ENCODE measurements around the gene ZSCAN31.
"Not testable (repeated sequence)": the region's sequence is repeated elsewhere in the genome, so short reads cannot be mapped to it uniquely, and the experiment has no call there.

Gene ZSCAN31

GRCh38 chr6:28335564-28336283, at the start of gene ZSCAN31:
TSS of gene ZSCAN31 (minus strand) at chr6:28336148. CDS start at chr6:28329683, 6,465 bp downstream.
- peak; percentile 73 for DNase-seq (ENCODE audit: low read depth)

- DNase-seq (ENCODE audit: low read depth) = no peak
Observed at GRCh38 chr6:28384143-28384533, 48.2 kb upstream of the ZSCAN31 start.

DNA sequence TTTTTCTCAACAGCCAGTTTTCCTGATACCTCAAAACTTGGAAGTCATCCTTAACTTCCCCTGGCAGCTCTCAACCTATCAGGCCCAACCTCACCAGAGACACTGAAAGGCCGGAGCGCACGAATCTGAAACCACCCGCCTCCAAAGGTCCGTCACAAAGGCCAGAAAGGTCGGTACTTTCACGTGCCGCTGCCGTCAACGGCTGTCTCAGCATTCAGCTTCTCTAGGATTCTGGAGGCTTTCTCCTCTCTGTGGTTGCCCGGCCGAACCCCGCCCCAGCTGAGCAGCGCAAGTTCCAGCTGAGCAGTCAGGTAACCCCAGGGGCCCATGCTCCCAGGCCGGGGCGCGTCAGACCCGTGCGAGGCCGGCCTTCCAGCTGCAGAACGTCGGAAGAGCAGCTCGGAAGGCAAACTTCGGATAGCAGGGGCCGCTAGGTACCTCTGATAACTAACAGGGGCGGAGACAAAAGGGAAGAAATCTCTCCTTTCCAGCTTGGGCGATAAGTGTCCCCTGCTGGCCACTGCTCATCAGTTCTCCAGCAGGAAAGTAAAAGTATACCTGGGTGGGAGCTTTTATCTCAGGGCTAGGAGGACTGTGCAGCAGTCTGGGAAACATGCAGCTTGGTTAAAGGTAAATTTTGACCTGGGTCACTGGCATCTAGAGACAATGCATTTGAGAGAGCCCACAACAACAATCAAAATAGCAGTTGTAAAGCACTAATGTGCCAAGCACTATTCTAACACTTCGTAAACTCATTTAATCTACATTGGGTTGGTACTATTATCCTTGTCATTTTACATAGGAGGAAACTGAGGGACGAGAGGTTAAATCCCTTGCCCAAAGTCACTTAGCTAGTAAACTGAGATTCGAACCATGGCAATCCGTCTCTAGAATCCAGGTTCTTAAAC, 47.5 kb upstream of the ZSCAN31 start:
- peak; percentile 57 for DNase-seq (ENCODE audit: low read depth)

- DNase-seq (ENCODE audit: low read depth) = no peak
Observed at GRCh38 chr6:28380381-28380780, 44.4 kb upstream of the ZSCAN31 start.

GRCh38 chr6:28378644-28379043, 42.7 kb upstream of the ZSCAN31 start:
- DNase-seq (ENCODE audit: low read depth) = no peak

GRCh38 chr6:28377879-28378278, 41.9 kb upstream of the ZSCAN31 start:
- DNase-seq (ENCODE audit: low read depth) = no peak

GRCh38 chr6:28373925-28374324, 38.0 kb upstream of the ZSCAN31 start:
- no peak for DNase-seq (ENCODE audit: low read depth)

DNA sequence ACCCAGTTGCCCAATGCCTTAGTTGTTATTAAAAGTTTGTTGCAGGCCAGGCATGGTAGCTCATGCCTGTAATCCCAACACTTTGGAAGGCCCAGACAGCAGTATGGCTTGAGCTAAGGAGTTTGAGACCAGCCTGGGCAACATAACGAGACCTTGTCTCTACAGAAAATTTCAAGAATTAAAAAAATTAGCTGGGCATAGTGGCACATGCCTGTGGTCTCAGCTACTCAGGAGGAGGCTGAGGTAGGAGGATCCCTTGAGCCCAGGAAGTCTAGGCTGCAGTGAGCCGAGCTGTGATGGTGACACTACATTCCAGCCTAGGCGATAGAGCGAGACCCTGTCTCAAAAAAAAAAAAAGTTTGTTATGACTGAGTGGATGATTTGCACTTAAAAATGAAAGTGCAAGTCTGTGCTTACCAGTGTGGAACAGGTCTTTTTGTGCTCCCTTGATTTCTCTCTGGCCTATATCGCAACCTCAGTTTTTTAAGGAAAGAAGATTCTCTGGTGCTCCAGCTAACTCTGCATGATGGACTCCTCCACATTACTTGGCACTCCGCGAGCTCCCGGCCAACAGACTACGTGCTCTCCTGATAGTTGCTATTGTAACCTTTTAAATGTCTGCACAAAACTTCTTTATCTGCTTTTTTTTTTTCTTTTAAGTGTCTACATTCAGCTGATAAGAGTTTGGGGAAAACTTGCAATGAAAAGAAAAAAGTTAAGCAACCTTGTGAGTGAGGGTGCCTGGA, 35.9 kb upstream of the ZSCAN31 start:
- no peak for DNase-seq (ENCODE audit: low read depth)

GRCh38 chr6:28371280-28371679, 35.3 kb upstream of the ZSCAN31 start:
- no peak for DNase-seq (ENCODE audit: low read depth)

DNA sequence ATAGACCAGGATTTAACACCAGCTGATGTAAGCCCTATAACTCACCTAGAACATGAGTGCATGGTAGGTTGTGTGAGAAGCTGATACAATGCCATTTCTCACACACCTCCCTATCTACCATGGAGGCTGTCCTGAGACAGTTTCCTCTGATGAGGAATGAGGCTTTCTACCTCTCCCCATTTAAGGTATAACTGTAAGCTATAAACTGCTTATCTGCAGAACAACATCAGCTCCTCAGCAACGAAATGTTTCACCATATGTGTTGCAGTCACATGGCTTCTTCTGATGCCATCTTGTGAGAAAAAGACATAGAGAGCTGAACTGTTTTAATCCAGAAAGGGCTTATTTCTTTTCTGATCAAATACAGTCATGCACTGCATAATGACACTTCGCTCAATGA, 34.5 kb upstream of the ZSCAN31 start:
- no peak for DNase-seq (ENCODE audit: low read depth)

DNA sequence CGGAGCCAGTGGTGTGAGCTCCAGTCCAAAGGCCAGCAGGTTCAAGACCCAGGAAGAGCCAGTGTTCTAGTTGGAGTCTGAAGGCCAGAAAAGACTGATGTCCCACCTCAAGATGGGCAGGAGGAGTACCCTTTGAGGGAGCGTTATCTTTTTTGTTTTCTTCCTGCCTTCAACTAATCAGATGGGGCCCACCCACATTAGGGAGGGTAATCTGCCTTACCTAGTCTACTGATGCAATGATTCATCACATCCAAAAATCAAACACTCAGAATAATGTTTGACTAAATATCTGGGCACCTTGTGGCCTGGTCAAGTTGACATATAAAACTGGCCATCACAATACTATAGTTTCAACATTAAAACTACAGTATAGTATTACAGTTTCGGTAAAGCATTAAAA, 33.5 kb upstream of the ZSCAN31 start:
- no peak for DNase-seq (ENCODE audit: low read depth)

- DNase-seq (ENCODE audit: low read depth) = no peak
Observed at GRCh38 chr6:28368522-28368921, 32.6 kb upstream of the ZSCAN31 start.

DNA sequence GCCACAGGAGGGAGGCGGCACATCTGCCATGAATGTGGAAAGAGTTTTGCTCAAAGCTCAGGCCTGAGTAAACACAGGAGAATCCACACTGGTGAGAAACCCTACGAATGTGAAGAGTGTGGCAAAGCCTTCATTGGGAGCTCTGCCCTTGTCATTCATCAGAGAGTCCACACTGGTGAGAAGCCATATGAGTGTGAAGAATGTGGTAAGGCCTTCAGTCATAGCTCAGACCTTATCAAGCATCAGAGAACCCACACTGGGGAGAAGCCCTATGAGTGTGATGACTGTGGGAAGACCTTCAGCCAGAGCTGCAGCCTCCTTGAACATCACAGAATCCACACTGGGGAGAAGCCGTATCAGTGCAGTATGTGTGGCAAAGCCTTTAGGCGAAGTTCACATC, 29.6 kb upstream of the ZSCAN31 start:
- not testable (repeated sequence) for DNase-seq (ENCODE audit: low read depth)

GRCh38 chr6:28360961-28361360, 25.0 kb upstream of the ZSCAN31 start:
- DNase-seq (ENCODE audit: low read depth) = no peak

GRCh38 chr6:28359562-28359961, 23.6 kb upstream of the ZSCAN31 start:
- not testable (repeated sequence) for DNase-seq (ENCODE audit: low read depth)

DNA sequence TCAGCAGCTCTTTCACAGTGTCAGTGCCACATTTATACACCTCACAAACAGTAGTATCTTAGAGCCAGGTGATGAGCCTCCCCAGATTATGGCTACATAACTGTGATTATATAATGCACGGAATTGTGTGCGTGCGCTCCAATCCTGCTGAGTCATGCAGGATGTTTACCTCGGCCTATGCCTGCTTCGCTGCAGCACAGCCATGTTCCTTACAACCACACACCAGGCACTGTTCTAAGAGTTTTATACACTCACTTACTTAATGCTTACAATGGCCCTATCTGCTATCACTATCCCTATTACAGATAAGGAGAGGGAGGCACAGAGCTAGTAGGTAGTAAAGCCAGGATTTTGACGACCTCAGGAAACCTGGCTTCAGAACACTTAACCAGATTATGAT, 21.1 kb upstream of the ZSCAN31 start:
- DNase-seq (ENCODE audit: low read depth) = no peak

GRCh38 chr6:28356666-28357020, 20.7 kb upstream of the ZSCAN31 start:
- no peak for DNase-seq (ENCODE audit: low read depth)

- DNase-seq (ENCODE audit: low read depth) = peak; percentile 72
Observed at GRCh38 chr6:28355743-28356665, 20.1 kb upstream of the ZSCAN31 start.

DNA sequence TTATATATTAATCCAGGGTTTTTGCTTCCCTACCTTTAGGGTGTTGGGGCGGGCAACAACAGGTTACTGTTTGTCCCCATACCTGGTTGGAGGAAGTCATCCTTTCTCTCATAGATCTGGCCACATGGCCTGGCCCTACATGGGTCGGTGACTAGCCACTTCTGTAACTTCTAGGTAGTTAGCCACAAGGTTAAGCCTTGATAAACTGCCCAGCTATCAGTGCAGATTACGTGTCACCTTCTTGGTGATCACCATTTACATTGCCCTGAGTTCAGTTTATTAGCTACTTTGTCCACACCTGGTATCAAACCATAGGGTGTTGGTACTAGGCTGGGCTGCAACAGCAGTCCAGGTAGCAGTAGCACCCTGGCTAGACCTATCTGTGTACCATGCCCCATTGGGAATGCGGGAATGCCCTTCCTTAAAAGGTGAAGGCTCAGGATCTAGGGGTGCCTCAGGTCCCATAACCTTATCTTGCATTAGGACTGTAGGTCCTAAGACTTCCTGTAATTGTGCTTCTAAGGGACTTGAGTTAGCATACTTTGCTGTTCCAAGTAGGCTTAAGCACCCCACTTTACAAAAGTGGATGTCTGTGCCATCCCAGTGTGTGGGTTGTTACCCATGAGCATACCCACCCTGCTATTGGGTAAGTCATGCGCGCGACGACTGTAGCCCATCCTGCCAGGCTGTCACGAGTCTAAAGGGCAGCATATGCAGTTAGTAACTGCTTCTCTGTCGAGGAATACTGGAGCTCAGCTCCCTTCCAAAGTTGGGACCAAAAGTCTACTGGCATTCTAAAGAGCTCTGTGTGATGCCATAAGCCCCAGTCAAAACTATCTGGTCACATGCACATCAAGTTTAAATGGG, 19.0 kb upstream of the ZSCAN31 start:
- DNase-seq (ENCODE audit: low read depth) = no peak

- no peak for DNase-seq (ENCODE audit: low read depth)
Observed at GRCh38 chr6:28353981-28354676, 18.2 kb upstream of the ZSCAN31 start.

All from HS-27A (cell line).